Osteoblast (primary cell): ENCODE data around the gene TIMP3. TPM values are rescaled to one million over a fixed set of nuclear protein-coding genes. Genes with fewer than 3 reads are reported as not detected.
"Not testable (repeated sequence)": the region's sequence is repeated elsewhere in the genome, so short reads cannot be mapped to it uniquely, and the experiment has no call there.

Experiments used
- DNase-seq: peaks from one replicate; pipeline ENCODE4 v3.0.0; 2011; ENCODE audit warnings: low spot score, mixed read lengths; ENCODE audit not compliant: insufficient read length; ENCODE audit errors: missing footprints
- H2AFZ ChIP-seq: 2 replicates; pipeline ENCODE4 v1.6.0; 2011; ENCODE audit warnings: mild to moderate bottlenecking, low read length
- H3K27ac ChIP-seq: 2 replicates; pipeline ENCODE4 v1.5.1; 2011; ENCODE audit warnings: mild to moderate bottlenecking, low read depth, low read length, moderate library complexity
- H3K27me3 ChIP-seq: 2 replicates; pipeline ENCODE4 v1.6.0; 2012; ENCODE audit warnings: mild to moderate bottlenecking, control low read depth, inconsistent platforms, low read length, moderate library complexity; ENCODE audit not compliant: insufficient read depth
- H3K36me3 ChIP-seq: 2 replicates; pipeline ENCODE4 v1.5.1; 2011; ENCODE audit warnings: mild to moderate bottlenecking, low read length, control low read depth, moderate library complexity; ENCODE audit not compliant: insufficient read depth
- H3K4me1 ChIP-seq: 2 replicates; pipeline ENCODE4 v1.5.1; 2011; ENCODE audit warnings: mild to moderate bottlenecking, low read length, control low read depth, moderate library complexity; ENCODE audit not compliant: insufficient read depth
- H3K4me2 ChIP-seq: 2 replicates; pipeline ENCODE4 v1.6.0; 2011; ENCODE audit warnings: mild to moderate bottlenecking, low read length; ENCODE audit not compliant: insufficient read depth
- H3K4me3 ChIP-seq: fragments of 200-600 bp; sonication (generic); 3 replicates; pipeline ENCODE4 v1.5.1; 2012; ENCODE audit warnings: mild to moderate bottlenecking, low read length, inconsistent platforms; ENCODE audit not compliant: insufficient read depth
- H3K79me2 ChIP-seq: 2 replicates; pipeline ENCODE4 v1.6.0; 2012; ENCODE audit warnings: mild to moderate bottlenecking, low read length, control low read depth, inconsistent platforms; ENCODE audit not compliant: insufficient read depth
- H3K9me3 ChIP-seq: 2 replicates; pipeline ENCODE4 v1.5.1; 2011; ENCODE audit warnings: low read depth, low read length, control low read depth
- H4K20me1 ChIP-seq: 2 replicates; pipeline ENCODE4 v1.6.0; 2012; ENCODE audit warnings: mild to moderate bottlenecking, low read length, control low read depth; ENCODE audit not compliant: insufficient read depth
- CTCF ChIP-seq: IDR thresholded peaks from 2 replicates; pipeline ENCODE4 v1.5.1; 2011; ENCODE audit warnings: mild to moderate bottlenecking, low read depth, low read length, moderate library complexity; ENCODE audit errors: extremely low read depth
- total RNA-seq: library from RNA; depleted of rRNA; stranded (reverse); fragments of >200 nt; gene quantifications from 2 replicates; pipeline ENCODE4 v1.2.3, GENCODE V29; 2012

The TIMP3 gene
- total RNA-seq, 1 donor: 1,293 TPM

- Histone ChIP-seq H3K36me3 (peaks cover 24% of the 10 kb centered on the region), H3K4me2 (no peak overlapping the region), H3K79me2 (no peaks in the 10 kb centered on the region), H2AFZ (no peak overlapping the region), H3K27ac (no peak overlapping the region), H3K4me1 (no peaks in the 10 kb centered on the region), H3K27me3 (no peaks in the 10 kb centered on the region), H3K9me3 (no peaks in the 10 kb centered on the region), H3K4me3 (no peak overlapping the region), H4K20me1 (peaks cover 9% of the 10 kb centered on the region)
- TF ChIP-seq CTCF: no peak
- DNase-seq: no peak
Observed at GRCh38 chr22:32864596-32864995, 63.1 kb downstream of the TIMP3 start.

- Histone ChIP-seq H3K79me2 (no peaks in the 10 kb centered on the region), H3K27me3 (peaks cover under 1% of the 10 kb centered on the region), H3K4me2 (no peak overlapping the region), H3K4me1 (no peaks in the 10 kb centered on the region), H2AFZ (no peak overlapping the region), H3K9me3 (no peaks in the 10 kb centered on the region), H3K36me3 (peaks cover 1% of the 10 kb centered on the region), H3K4me3 (no peak overlapping the region), H3K27ac (no peak overlapping the region), H4K20me1 (peaks cover 4% of the 10 kb centered on the region)
- DNase-seq: no peak
- no peak for TF ChIP-seq CTCF
Observed at GRCh38 chr22:32866953-32867352, 65.4 kb downstream of the TIMP3 start.

- H4K20me1 ChIP-seq: no peaks in the 10 kb centered on the region
- no peak overlapping the region for H2AFZ ChIP-seq
- no peaks in the 10 kb centered on the region for H3K36me3 ChIP-seq
- H3K4me3 ChIP-seq: no peak overlapping the region
- H3K27ac ChIP-seq: no peak overlapping the region
- no peak for TF ChIP-seq CTCF
- no peaks in the 10 kb centered on the region for H3K4me1 ChIP-seq
- H3K27me3 ChIP-seq: peaks cover 6% of the 10 kb centered on the region
- H3K4me2 ChIP-seq: no peak overlapping the region
- no peaks in the 10 kb centered on the region for H3K79me2 ChIP-seq
- H3K9me3 ChIP-seq: no peaks in the 10 kb centered on the region
- DNase-seq: no peak
Observed at GRCh38 chr22:32868946-32869345, 67.4 kb downstream of the TIMP3 start.

GRCh38 chr22:32870474-32870873 lies 69.0 kb downstream of the TIMP3 start:
- Histone ChIP-seq H3K36me3 (no peaks in the 10 kb centered on the region), H3K4me3 (no peak overlapping the region), H3K27me3 (peaks cover 9% of the 10 kb centered on the region), H3K79me2 (no peaks in the 10 kb centered on the region), H3K4me2 (no peak overlapping the region), H3K27ac (no peak overlapping the region), H2AFZ (no peak overlapping the region), H3K9me3 (no peaks in the 10 kb centered on the region), H4K20me1 (no peaks in the 10 kb centered on the region), H3K4me1 (no peaks in the 10 kb centered on the region)
- DNase-seq: no peak
- no peak for TF ChIP-seq CTCF

- not testable (repeated sequence) for H3K27ac ChIP-seq, H3K4me1 ChIP-seq, H3K4me2 ChIP-seq, H3K79me2 ChIP-seq, H3K27me3 ChIP-seq, H3K9me3 ChIP-seq, H4K20me1 ChIP-seq, H2AFZ ChIP-seq, DNase-seq, H3K36me3 ChIP-seq, H3K4me3 ChIP-seq
Observed at GRCh38 chr22:32873604-32874003, 72.1 kb downstream of the TIMP3 start.
